Activated T-cell treated with anti-CD3 and anti-CD28 coated beads, Interleukin-2, amount 50 U/mL, for 72 hours (primary cell): ENCODE data around the gene SLC16A11. TPM values are rescaled to one million over a fixed set of nuclear protein-coding genes. Genes with fewer than 3 reads are reported as not detected.
"Not testable (repeated sequence)": the region's sequence is repeated elsewhere in the genome, so short reads cannot be mapped to it uniquely, and the experiment has no call there.

Experiments used
- ATAC-seq, 2 donors: fragments of 150-1000 bp; cut with Tn5 transposase; replicated peaks in 1 of 2; 2 replicates each; pipeline ENCODE4 v1.10.0; 2021; ENCODE audit warnings: moderate library complexity in 2 of 2, mild to moderate bottlenecking in 1 of 2
- DNase-seq, 2 donors: peaks; one replicate each; pipeline ENCODE4 v3.0.0; 2021 to 2022; ENCODE audit warnings: mixed read lengths in 1 of 2
- H3K27ac Mint-ChIP-seq: one replicate; pipeline ENCODE4 v1.8.0; 2022; ENCODE audit warnings: mild to moderate bottlenecking, moderate library complexity, mixed read lengths
- H3K27me3 Mint-ChIP-seq: one replicate; pipeline ENCODE4 v1.8.0; 2022; ENCODE audit warnings: low read depth, mixed read lengths
- H3K36me3 Mint-ChIP-seq, 2 donors: one replicate each; pipeline ENCODE4 v1.8.0; 2022; ENCODE audit warnings: mixed read lengths in 2 of 2, mild to moderate bottlenecking in 1 of 2; ENCODE audit not compliant: insufficient read depth in 2 of 2
- H3K4me1 Mint-ChIP-seq: one replicate; pipeline ENCODE4 v1.8.0; 2022; ENCODE audit warnings: low read depth, mixed read lengths
- H3K4me3 Mint-ChIP-seq, 2 donors: one replicate each; pipeline ENCODE4 v1.8.0; 2022; ENCODE audit warnings: mild to moderate bottlenecking in 2 of 2, mixed read lengths in 2 of 2, moderate library complexity in 2 of 2
- H3K9me3 Mint-ChIP-seq, 2 donors: one replicate each; pipeline ENCODE4 v1.8.0; 2022; ENCODE audit warnings: mixed read lengths in 2 of 2
- total RNA-seq, 2 donors: library from RNA; stranded (reverse); gene quantifications; one replicate each; pipeline ENCODE4 v1.2.3, GENCODE V29; 2022

The SLC16A11 gene
- total RNA-seq, result 1 to 10 TPM; 2.0 to 2.9 TPM

- ATAC-seq, result peak; percentile 2 to 12
- DNase-seq, result peak; percentile 50
- Mint-ChIP-seq H3K27ac (peak within 1 kb of the TSS; percentile 39), H3K4me1 (peaks cover 34% of the 10 kb centered on the region), H3K36me3 (no peaks in the 10 kb centered on the region), H3K4me3 (peak within 1 kb of the TSS; percentile 80 to 85), H3K9me3 (no peaks in the 10 kb centered on the region), H3K27me3 (no peaks in the 10 kb centered on the region)
Observed at GRCh38 chr17:7043497-7044198, at the start of gene SLC16A11. SLC16A11 (minus strand) TSS chr17:7044092; CDS start chr17:7043513, 579 bp downstream.

- not testable (repeated sequence) for H3K27me3 Mint-ChIP-seq, H3K27ac Mint-ChIP-seq, H3K36me3 Mint-ChIP-seq, H3K4me1 Mint-ChIP-seq, H3K4me3 Mint-ChIP-seq, ATAC-seq, H3K9me3 Mint-ChIP-seq
- peak; percentile 10 to 40 for DNase-seq
Observed at GRCh38 chr17:7091311-7092005, 47.6 kb upstream of the SLC16A11 start.

GRCh38 chr17:7089570-7089969 lies 45.7 kb upstream of the SLC16A11 start:
- DNase-seq, H3K27ac Mint-ChIP-seq, H3K4me3 Mint-ChIP-seq, H3K4me1 Mint-ChIP-seq, H3K9me3 Mint-ChIP-seq, H3K36me3 Mint-ChIP-seq, H3K27me3 Mint-ChIP-seq, ATAC-seq: not testable (repeated sequence)

- H3K4me3 Mint-ChIP-seq, H3K4me1 Mint-ChIP-seq, H3K27ac Mint-ChIP-seq, H3K9me3 Mint-ChIP-seq, DNase-seq, H3K27me3 Mint-ChIP-seq, H3K36me3 Mint-ChIP-seq, ATAC-seq: not testable (repeated sequence)
Observed at GRCh38 chr17:7088442-7088841, 44.5 kb upstream of the SLC16A11 start.

GRCh38 chr17:7084088-7084487 lies 40.2 kb upstream of the SLC16A11 start:
- Mint-ChIP-seq H3K4me1 (peaks cover 21% of the 10 kb centered on the region), H3K27ac (no peak overlapping the region), H3K27me3 (peaks cover 14% of the 10 kb centered on the region), H3K9me3 (no peaks in the 10 kb centered on the region), H3K36me3 (no peaks in the 10 kb centered on the region), H3K4me3 (no peak overlapping the region)
- ATAC-seq, result no peak
- DNase-seq, result no peak

- Mint-ChIP-seq H3K4me3 (no peak overlapping the region), H3K27me3 (peaks cover 14% of the 10 kb centered on the region)
- ATAC-seq, result no peak
Observed at GRCh38 chr17:7083592-7083991, 39.7 kb upstream of the SLC16A11 start.

DNA sequence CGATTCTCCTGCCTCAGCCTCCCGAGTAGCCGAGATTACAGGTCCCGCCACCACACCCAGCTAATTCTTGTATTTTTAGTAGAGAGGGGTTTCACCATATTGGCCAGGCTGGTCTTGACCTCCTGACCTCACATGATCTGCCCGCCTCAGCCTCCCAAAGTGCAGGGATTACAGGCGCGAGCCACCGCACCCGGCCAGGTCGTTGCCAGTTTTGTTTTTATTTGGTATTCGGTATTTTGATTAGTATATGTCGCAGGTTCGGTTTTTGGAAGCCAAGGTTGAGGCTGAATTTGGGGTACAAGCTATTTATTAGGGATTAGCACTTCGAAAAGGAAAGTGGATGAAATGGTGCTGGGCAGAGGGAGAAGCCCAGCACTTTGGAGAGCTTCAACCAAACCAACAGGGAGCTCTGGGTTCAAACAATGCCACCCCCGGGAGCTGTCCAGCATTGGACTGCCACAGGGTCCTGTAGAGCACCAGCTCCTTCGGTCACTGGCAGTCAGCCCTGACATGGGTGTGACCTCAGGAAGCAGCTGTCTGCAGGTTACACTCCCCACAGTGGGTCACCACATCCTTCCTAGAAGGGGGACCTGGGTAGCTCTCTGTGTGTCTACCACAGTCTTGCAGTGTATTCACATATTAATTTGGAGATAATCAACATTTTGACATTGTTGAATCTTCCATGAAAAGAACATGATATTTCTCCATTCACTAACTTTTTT lies 37.6 kb upstream of the SLC16A11 start:
- Mint-ChIP-seq H3K27me3 (peaks cover 14% of the 10 kb centered on the region), H3K27ac (no peak overlapping the region), H3K36me3 (no peaks in the 10 kb centered on the region), H3K4me3 (no peak overlapping the region), H3K9me3 (no peaks in the 10 kb centered on the region), H3K4me1 (peaks cover 21% of the 10 kb centered on the region)
- peak; percentile 47 to 80 for ATAC-seq
- DNase-seq, result peak; percentile 15 to 27

More at GRCh38 chr17:7083592-7083991, 39.7 kb upstream of the SLC16A11 start:
- DNase-seq, result no peak
- Mint-ChIP-seq H3K9me3 (no peaks in the 10 kb centered on the region), H3K27ac (no peak overlapping the region), H3K4me1 (peaks cover 21% of the 10 kb centered on the region), H3K36me3 (no peaks in the 10 kb centered on the region)

GRCh38 chr17:7080456-7081041 lies 36.7 kb upstream of the SLC16A11 start:
- Mint-ChIP-seq H3K4me1 (peaks cover 21% of the 10 kb centered on the region), H3K4me3 (no peak overlapping the region), H3K36me3 (no peaks in the 10 kb centered on the region), H3K9me3 (no peaks in the 10 kb centered on the region), H3K27ac (no peak overlapping the region), H3K27me3 (peaks cover 14% of the 10 kb centered on the region)
- no peak for ATAC-seq
- no peak for DNase-seq

GRCh38 chr17:7079581-7080455 lies 35.9 kb upstream of the SLC16A11 start, which contains the start of gene CLEC10A:
CLEC10A (minus strand) TSS chr17:7080251; CDS start chr17:7078812, 1,439 bp downstream.
- H3K27ac Mint-ChIP-seq, result no peak within 1 kb of the TSS
- no peaks in the 10 kb centered on the region for H3K9me3 Mint-ChIP-seq
- no peaks in the 10 kb centered on the region for H3K36me3 Mint-ChIP-seq
- peaks cover 21% of the 10 kb centered on the region for H3K4me1 Mint-ChIP-seq
- ATAC-seq, result no peak
- DNase-seq, result no peak
- no peak within 1 kb of the TSS for H3K4me3 Mint-ChIP-seq
- peaks cover 14% of the 10 kb centered on the region for H3K27me3 Mint-ChIP-seq

DNA sequence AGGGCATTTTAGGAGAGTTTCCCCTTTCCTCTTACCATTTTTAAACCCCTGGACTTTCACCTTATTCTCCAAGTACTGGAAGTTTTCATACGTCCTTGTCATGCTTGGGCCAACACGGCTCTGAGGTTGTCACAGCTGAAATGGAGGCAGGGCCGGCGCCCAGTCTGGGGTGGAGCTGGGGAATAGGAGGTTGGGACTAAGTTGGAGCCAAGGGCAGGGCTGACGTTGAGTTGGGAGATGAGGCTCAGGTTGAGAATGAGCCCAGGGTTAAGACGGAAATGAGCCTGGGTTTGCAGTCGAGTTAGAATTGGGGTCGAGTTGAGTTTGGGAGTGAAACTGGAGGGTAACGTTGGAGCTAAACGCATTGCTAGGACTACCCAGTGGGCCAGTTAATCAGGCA lies 34.8 kb upstream of the SLC16A11 start:
- Mint-ChIP-seq H3K27ac (no peak overlapping the region), H3K9me3 (no peaks in the 10 kb centered on the region), H3K4me3 (no peak overlapping the region)

DNA sequence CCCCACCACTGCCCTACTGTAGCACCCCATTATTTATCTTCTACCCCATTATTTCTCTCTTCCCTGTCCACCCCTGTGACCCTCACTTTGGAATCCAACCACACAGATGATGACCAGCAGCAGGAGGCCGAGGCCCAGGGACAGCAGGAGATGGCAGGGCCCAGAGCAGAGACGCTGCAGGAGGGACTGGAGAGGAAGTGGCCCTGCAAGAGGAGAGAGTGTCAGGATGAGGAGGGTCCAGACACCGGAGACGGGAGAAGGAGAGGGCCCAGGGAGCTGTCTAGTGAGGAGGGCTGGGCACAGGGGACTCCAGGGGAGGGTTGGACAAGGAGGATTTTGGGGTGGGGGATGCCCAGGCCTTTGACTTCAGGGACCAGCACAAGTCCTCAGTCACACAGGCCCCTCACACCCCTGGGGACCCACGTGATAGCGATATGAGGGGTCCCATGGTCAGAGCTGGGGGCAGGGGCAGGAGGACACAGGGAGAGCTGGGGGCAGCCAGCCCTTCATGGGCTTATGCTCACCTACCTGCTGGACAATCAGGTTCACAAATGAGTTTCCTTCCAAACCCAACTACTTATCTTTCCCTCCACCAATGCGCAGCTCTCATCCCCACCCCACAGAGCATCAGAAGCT lies 34.1 kb upstream of the SLC16A11 start:
- DNase-seq (no peak), ATAC-seq (no peak)
- no peaks in the 10 kb centered on the region for H3K9me3 Mint-ChIP-seq
- H3K36me3 Mint-ChIP-seq, result no peaks in the 10 kb centered on the region
- H3K4me1 Mint-ChIP-seq, result peaks cover 16% of the 10 kb centered on the region
- no peak overlapping the region for H3K4me3 Mint-ChIP-seq
- H3K27ac Mint-ChIP-seq, result no peak overlapping the region
- peaks cover 8% of the 10 kb centered on the region for H3K27me3 Mint-ChIP-seq

More for the DNA sequence above, 34.8 kb upstream of the SLC16A11 start:
- peaks cover 16% of the 10 kb centered on the region for H3K4me1 Mint-ChIP-seq
- H3K36me3 Mint-ChIP-seq, result no peaks in the 10 kb centered on the region
- ATAC-seq (no peak), DNase-seq (no peak)
- H3K27me3 Mint-ChIP-seq, result peaks cover 8% of the 10 kb centered on the region

DNA sequence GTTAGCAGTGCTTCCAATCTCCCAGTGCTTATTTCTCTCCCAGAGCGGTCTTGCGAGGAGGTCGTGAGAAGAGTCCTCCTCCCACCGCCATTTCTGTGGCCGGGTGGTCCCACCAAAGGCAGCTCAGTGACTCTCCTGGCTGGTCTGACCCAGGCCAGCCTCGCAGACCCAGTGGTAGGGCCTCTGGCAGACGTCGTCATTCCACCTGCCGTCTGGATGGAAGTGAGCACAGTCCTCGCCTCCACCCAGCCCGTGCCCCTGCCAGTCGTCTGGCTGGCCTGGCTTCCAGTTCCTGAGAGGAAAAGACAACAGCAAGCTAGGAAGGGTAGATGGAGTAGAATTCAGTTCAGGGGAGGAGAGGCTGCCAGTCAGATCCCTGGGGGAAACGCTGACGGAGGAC lies 31.0 kb upstream of the SLC16A11 start:
- DNase-seq (no peak), ATAC-seq (no peak)
- no peak overlapping the region for H3K27ac Mint-ChIP-seq
- H3K9me3 Mint-ChIP-seq, result no peaks in the 10 kb centered on the region
- no peaks in the 10 kb centered on the region for H3K27me3 Mint-ChIP-seq
- H3K36me3 Mint-ChIP-seq, result no peaks in the 10 kb centered on the region
- H3K4me3 Mint-ChIP-seq, result no peak overlapping the region
- H3K4me1 Mint-ChIP-seq, result no peaks in the 10 kb centered on the region
